Right lobe of liver (tissue), 6 donors: ENCODE data around the gene GLIS1. TPM values are rescaled to one million over a fixed set of nuclear protein-coding genes. Genes with fewer than 3 reads are reported as not detected.

Experiments used
- ATAC-seq, 4 donors: fragments of 200-7000 bp; cut with Tn5 transposase; one replicate each; pipeline ENCODE4 v1.9.1; 2020; ENCODE audit warnings: mild to moderate bottlenecking in 4 of 4, moderate library complexity in 4 of 4
- DNase-seq, 3 donors: peaks; one replicate each; pipeline ENCODE4 v3.0.0-alpha.2; 2020
- H3K27ac ChIP-seq, 3 donors: fragments of 200-600 bp; one replicate each; pipeline ENCODE4 v1.8.0; 2022
- H3K27me3 ChIP-seq, 2 donors: fragments of 200-600 bp; one replicate each; pipeline ENCODE4 v1.8.0; 2022
- H3K36me3 ChIP-seq, 4 donors: fragments of 200-600 bp; sonication (generic) in 1 of 4; one replicate each; pipeline versions ENCODE4 v1.5.1 to v1.8.0; 2017 to 2022; ENCODE audit warnings: control low read depth in 1 of 4
- H3K4me1 ChIP-seq, 4 donors: fragments of 200-600 bp; sonication (generic) in 1 of 4; one replicate each; pipeline versions ENCODE4 v1.5.1 to v1.8.0; 2017 to 2022; ENCODE audit warnings: control low read depth in 1 of 4
- H3K4me3 ChIP-seq, 3 donors: fragments of 200-600 bp; one replicate each; pipeline ENCODE4 v1.8.0; 2022
- H3K9me3 ChIP-seq, 4 donors: fragments of 200-600 bp; sonication (generic) in 1 of 4; one replicate each; pipeline versions ENCODE4 v1.5.1 to v1.8.0; 2017 to 2022; ENCODE audit warnings: control low read depth in 1 of 4
- POLR2A ChIP-seq: fragments of 450-650 bp; IDR thresholded peaks from one replicate; pipeline ENCODE4 v1.6.1; 2017; ENCODE audit warnings: antibody characterized with exemption, mild to moderate bottlenecking
- WGBS: methylation state at CpG from one replicate; pipeline ENCODE4 v1.1.6; 2018; ENCODE audit warnings: low coverage, low lambda C conversion rate; ENCODE audit not compliant: insufficient coverage; ENCODE audit errors: missing lambda C conversion rate; 5-methylcytosine and 5-hydroxymethylcytosine counted together
- intact Hi-C, 2 donors: fragments of 100-400 bp; cut with DNase I; formaldehyde crosslinking; loops; one replicate each; pipeline versions ENCODE4 v1.11.2 to v1.14.1; 2022
- total RNA-seq, 6 experiments: library from RNA; depleted of rRNA in 2 of 6; stranded (reverse); fragments of >200 nt in 2 of 6; fragmentation: NEBNext Ultra II Directional in 3 of 6; extraction: Animal tissue kit (Norgen Biotek cat#: 25700) in 3 of 6; gene quantifications; one replicate each; pipeline versions ENCODE4 v1.1.0 to v1.2.4, GENCODE V29; 2016 to 2023
- TF ChIP-seq, protein P1 (sequence below), 4 donors: fragments of 200-600 bp in 3 of 4; fragments of 450-650 bp in 1 of 4; IDR thresholded peaks; one replicate each; pipeline versions ENCODE4 v1.5.1 to v1.8.0; 2016 to 2022; ENCODE audit warnings: antibody characterized with exemption in 4 of 4, mild to moderate bottlenecking in 2 of 4
- donor health status: DM: no; HTN: yes; CAD: no.
- donor health status: DM: no; HTN: no; CAD: no.
- donor health status: DM: no; HTN: no; CAD: no.
- donor health status: DM: no; HTN: yes; CAD: no.
- donor health status: DM: no; HTN: yes; CAD: no.

Gene GLIS1
- total RNA-seq, 6 experiments from 2014 or later, result not detected

GRCh38 chr1:53548031-53548491 lies 190.9 kb downstream of the GLIS1 start:
- DNase-seq, result peak; percentile 5 to 35 (median 33)
- intact Hi-C loops, result no loop called here
- Histone ChIP-seq H3K4me3 (no peak overlapping the region), H3K27ac (no peak overlapping the region), H3K4me1 (no peaks in the 10 kb centered on the region), H3K36me3 (no peaks in the 10 kb centered on the region), H3K9me3 (no peaks in the 10 kb centered on the region), H3K27me3 (no peaks in the 10 kb centered on the region)
- ATAC-seq, result no peak
- WGBS, result 66% methylated on average over 4 of the region's 17 CpGs
- TF ChIP-seq, protein P1, sequence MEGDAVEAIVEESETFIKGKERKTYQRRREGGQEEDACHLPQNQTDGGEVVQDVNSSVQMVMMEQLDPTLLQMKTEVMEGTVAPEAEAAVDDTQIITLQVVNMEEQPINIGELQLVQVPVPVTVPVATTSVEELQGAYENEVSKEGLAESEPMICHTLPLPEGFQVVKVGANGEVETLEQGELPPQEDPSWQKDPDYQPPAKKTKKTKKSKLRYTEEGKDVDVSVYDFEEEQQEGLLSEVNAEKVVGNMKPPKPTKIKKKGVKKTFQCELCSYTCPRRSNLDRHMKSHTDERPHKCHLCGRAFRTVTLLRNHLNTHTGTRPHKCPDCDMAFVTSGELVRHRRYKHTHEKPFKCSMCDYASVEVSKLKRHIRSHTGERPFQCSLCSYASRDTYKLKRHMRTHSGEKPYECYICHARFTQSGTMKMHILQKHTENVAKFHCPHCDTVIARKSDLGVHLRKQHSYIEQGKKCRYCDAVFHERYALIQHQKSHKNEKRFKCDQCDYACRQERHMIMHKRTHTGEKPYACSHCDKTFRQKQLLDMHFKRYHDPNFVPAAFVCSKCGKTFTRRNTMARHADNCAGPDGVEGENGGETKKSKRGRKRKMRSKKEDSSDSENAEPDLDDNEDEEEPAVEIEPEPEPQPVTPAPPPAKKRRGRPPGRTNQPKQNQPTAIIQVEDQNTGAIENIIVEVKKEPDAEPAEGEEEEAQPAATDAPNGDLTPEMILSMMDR (IDR thresholded peaks at IDR 0.05), result no peak
- TF ChIP-seq POLR2A, result no peak

DNA sequence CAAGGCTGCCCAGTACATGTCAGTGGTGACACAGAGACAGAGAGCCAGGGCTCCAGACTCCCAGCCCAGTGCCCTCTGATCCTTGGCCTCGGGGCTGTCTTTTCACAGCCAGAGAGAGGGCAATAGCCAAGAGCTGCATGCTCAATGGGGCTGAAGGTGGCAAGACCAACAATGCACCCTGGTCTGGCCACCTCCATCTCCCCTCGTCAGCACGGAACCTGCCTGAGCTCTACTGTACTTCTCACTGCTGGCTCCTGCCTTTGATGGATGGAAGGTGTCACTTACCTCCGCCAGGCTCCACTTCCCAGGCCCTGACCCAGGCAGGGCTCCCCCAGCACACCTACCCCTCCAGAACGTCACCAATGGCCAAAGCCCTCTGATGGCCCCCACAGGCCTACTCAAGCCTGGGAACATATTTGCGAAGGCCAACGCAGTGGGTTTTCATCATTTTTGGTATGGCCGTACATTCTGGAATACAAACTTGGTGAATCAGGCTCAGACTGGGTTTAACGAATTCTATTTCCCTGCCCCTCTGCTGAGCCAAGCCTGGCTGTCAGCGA lies 191.7 kb downstream of the GLIS1 start:
- Histone ChIP-seq H3K4me1 (no peaks in the 10 kb centered on the region), H3K27ac (no peak overlapping the region), H3K36me3 (no peaks in the 10 kb centered on the region), H3K4me3 (no peak overlapping the region), H3K9me3 (no peaks in the 10 kb centered on the region), H3K27me3 (no peaks in the 10 kb centered on the region)
- no CpG with 5 or more reads among the region's 10 CpGs for WGBS
- TF ChIP-seq POLR2A, result no peak
- TF ChIP-seq, protein P1 (IDR thresholded peaks at IDR 0.05), result no peak
- DNase-seq (peak in 2 of 3 donors; percentile 32 to 33), ATAC-seq (peak in 1 of 4 donors; percentile 21)
- intact Hi-C loops, result no loop called here

DNA sequence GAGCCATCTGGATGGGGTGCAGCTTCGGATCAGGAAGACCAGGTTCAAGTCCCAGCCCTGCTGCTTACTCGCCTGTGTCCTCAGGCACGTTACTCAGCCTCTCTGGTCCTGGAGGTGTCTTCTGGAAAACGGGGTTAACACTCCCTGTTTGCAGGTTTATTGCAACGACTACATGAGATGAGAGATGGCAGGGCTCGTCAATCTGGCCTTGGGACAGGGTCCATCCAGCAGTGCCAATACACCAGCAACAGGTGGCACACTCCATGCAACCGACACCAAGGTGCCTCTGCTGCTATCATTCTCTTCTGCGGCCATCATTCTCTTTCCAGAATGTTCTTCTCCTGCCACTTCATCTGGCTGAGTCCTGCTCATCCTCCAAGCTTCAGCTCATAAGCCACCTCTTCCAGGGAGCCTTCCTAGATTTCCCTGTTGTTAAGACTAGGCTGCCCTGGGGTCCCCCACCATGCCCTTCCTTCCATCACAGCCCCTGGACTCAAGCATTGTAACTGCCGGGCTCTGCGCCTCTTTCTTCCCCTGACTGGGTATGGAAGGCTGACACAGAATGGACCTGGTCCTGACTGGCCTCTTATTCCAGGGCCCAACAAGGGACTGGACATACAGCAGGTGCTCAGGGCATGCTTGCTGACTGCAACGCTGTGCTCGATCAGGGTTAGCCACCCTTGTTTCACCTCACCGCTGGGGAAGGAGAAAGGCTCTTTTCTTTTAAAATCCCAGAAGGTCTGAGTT lies 192.4 kb downstream of the GLIS1 start:
- no peak for TF ChIP-seq POLR2A
- TF ChIP-seq, protein P1 (IDR thresholded peaks at IDR 0.05), result no peak
- no peaks in the 10 kb centered on the region for H3K4me1 ChIP-seq
- H3K27ac ChIP-seq, result no peak overlapping the region
- peak in 2 of 3 donors; percentile 23 to 34 for DNase-seq
- intact Hi-C loops, result no loop called here
- WGBS, result 56% methylated on average over 8 of the region's 13 CpGs
- ATAC-seq, result no peak
- H3K27me3 ChIP-seq, result no peaks in the 10 kb centered on the region
- no peak overlapping the region for H3K4me3 ChIP-seq
- no peaks in the 10 kb centered on the region for H3K36me3 ChIP-seq
- no peaks in the 10 kb centered on the region for H3K9me3 ChIP-seq

- DNase-seq (peak in 2 of 3 donors; percentile 10 to 46), ATAC-seq (no peak)
- 52% methylated on average over 9 of the region's 17 CpGs for WGBS
- TF ChIP-seq POLR2A, result no peak
- TF ChIP-seq, protein P1 (IDR thresholded peaks at IDR 0.05), result no peak
- no peak overlapping the region for H3K27ac ChIP-seq
- no peaks in the 10 kb centered on the region for H3K27me3 ChIP-seq
- no peaks in the 10 kb centered on the region for H3K36me3 ChIP-seq
- H3K9me3 ChIP-seq, result no peaks in the 10 kb centered on the region
- no peaks in the 10 kb centered on the region for H3K4me1 ChIP-seq
- intact Hi-C loops, result no loop called here
- no peak overlapping the region for H3K4me3 ChIP-seq
Measured at GRCh38 chr1:53545663-53546408, 193.1 kb downstream of the GLIS1 start.
